Liver (tissue), 9 donors: Measurements from ENCODE around the gene TUBA4B. TPM values are rescaled to one million over a fixed set of nuclear protein-coding genes. Genes with fewer than 3 reads are reported as not detected.

Experiments
- DNase-seq: peaks from one replicate; pipeline ENCODE4 v3.0.0-alpha.2; 2017; ENCODE audit warnings: low spot score
- H3K27ac ChIP-seq, 2 donors: one replicate each; pipeline ENCODE4 v1.7.0; 2013; ENCODE audit warnings: inconsistent platforms in 2 of 2, low read length in 2 of 2, control low read depth in 1 of 2, low read depth in 1 of 2, mild to moderate bottlenecking in 1 of 2
- H3K27me3 ChIP-seq, 4 donors: one replicate each; pipeline versions ENCODE4 v1.6.1 to v1.7.0; 2013; ENCODE audit warnings: low read length in 3 of 4, inconsistent platforms in 1 of 4, mild to moderate bottlenecking in 1 of 4, moderate library complexity in 1 of 4; ENCODE audit not compliant: control insufficient read depth in 4 of 4, insufficient read depth in 4 of 4
- H3K36me3 ChIP-seq, 4 donors: one replicate each; pipeline versions ENCODE4 v1.6.1 to v1.7.0; 2013; ENCODE audit warnings: low read length in 3 of 4, mild to moderate bottlenecking in 3 of 4, low read depth in 1 of 4, moderate library complexity in 1 of 4; ENCODE audit not compliant: control insufficient read depth in 4 of 4, insufficient read depth in 3 of 4
- H3K4me1 ChIP-seq, 4 donors: one replicate each; pipeline versions ENCODE4 v1.6.1 to v1.7.0; 2013; ENCODE audit warnings: low read length in 3 of 4, mild to moderate bottlenecking in 3 of 4, moderate library complexity in 1 of 4; ENCODE audit not compliant: control insufficient read depth in 4 of 4, insufficient read depth in 4 of 4
- H3K4me3 ChIP-seq, 3 donors: one replicate each; pipeline versions ENCODE4 v1.6.1 to v1.7.0; 2013; ENCODE audit warnings: low read length in 3 of 3, control low read depth in 1 of 3, low read depth in 1 of 3, mild to moderate bottlenecking in 1 of 3
- H3K9ac ChIP-seq, 2 donors: one replicate each; pipeline ENCODE4 v1.7.0; 2013; ENCODE audit warnings: low read length in 2 of 2, mild to moderate bottlenecking in 2 of 2, moderate library complexity in 2 of 2, control low read depth in 1 of 2, low read depth in 1 of 2
- H3K9me3 ChIP-seq, 4 donors: one replicate each; pipeline versions ENCODE4 v1.6.1 to v1.7.0; 2013; ENCODE audit warnings: low read length in 3 of 4; ENCODE audit not compliant: control insufficient read depth in 4 of 4
- ATF3 ChIP-seq: IDR thresholded peaks from 2 replicates; pipeline ENCODE4 v1.6.1; 2016; ENCODE audit warnings: antibody characterized with exemption
- EGR1 ChIP-seq, 2 donors: IDR thresholded peaks; 2 replicates each; pipeline ENCODE4 v1.6.1; 2016 to 2018; ENCODE audit warnings: antibody characterized with exemption in 2 of 2, low read depth in 2 of 2
- FOXA1 ChIP-seq: IDR thresholded peaks from 2 replicates; pipeline ENCODE4 v1.6.1; 2016; ENCODE audit warnings: antibody characterized with exemption
- FOXA2 ChIP-seq: IDR thresholded peaks from 2 replicates; pipeline ENCODE4 v1.6.1; 2016; ENCODE audit warnings: antibody characterized with exemption
- GABPA ChIP-seq, 2 donors: IDR thresholded peaks in 1 of 2; conservative IDR thresholded peaks in 1 of 2; 2 replicates each; pipeline ENCODE4 v1.6.1; 2016; ENCODE audit warnings: antibody characterized with exemption in 2 of 2, mild to moderate bottlenecking in 1 of 2, moderate library complexity in 1 of 2
- HNF4A ChIP-seq, 2 donors: conservative IDR thresholded peaks; 2 replicates each; pipeline ENCODE4 v1.6.1; 2016; ENCODE audit warnings: antibody characterized with exemption in 2 of 2, mild to moderate bottlenecking in 2 of 2
- HNF4G ChIP-seq: IDR thresholded peaks from 2 replicates; pipeline ENCODE4 v1.6.1; 2016; ENCODE audit warnings: antibody characterized with exemption
- JUND ChIP-seq, 2 donors: IDR thresholded peaks; 2 replicates each; pipeline ENCODE4 v1.6.1; 2016; ENCODE audit warnings: antibody characterized with exemption in 2 of 2
- MAX ChIP-seq: IDR thresholded peaks from 2 replicates; pipeline ENCODE4 v1.6.1; 2016; ENCODE audit warnings: antibody characterized with exemption
- NR2F2 ChIP-seq: IDR thresholded peaks from 2 replicates; pipeline ENCODE4 v1.6.1; 2016; ENCODE audit warnings: antibody characterized with exemption
- RAD21 ChIP-seq, 2 donors: IDR thresholded peaks; 2 replicates each; pipeline ENCODE4 v1.6.1; 2016; ENCODE audit warnings: antibody characterized with exemption in 2 of 2, mild to moderate bottlenecking in 2 of 2
- RXRA ChIP-seq, 2 donors: IDR thresholded peaks; 2 replicates each; pipeline ENCODE4 v1.6.1; 2017 to 2018; ENCODE audit warnings: antibody characterized with exemption in 2 of 2, mild to moderate bottlenecking in 1 of 2
- SP1 ChIP-seq: IDR thresholded peaks from 2 replicates; pipeline ENCODE4 v1.6.1; 2018; ENCODE audit warnings: antibody characterized with exemption, mild to moderate bottlenecking
- TAF1 ChIP-seq: conservative IDR thresholded peaks from 2 replicates; pipeline ENCODE4 v1.6.1; 2016; ENCODE audit warnings: antibody characterized with exemption, mild to moderate bottlenecking
- YY1 ChIP-seq: IDR thresholded peaks from 2 replicates; pipeline ENCODE4 v1.6.1; 2016; ENCODE audit warnings: antibody characterized with exemption, mild to moderate bottlenecking
- ZBTB33 ChIP-seq: IDR thresholded peaks from 2 replicates; pipeline ENCODE4 v1.6.1; 2016; ENCODE audit warnings: antibody characterized with exemption
- WGBS: extraction: QIAGEN DNeasy Blood & Tissue Kit; methylation state at CpG from one replicate; pipeline ENCODE4 v1.1.7; 2013; 5-methylcytosine and 5-hydroxymethylcytosine counted together
- polyA plus RNA-seq, 2 donors: library from polyadenylated mRNA; stranded (reverse) in 1 of 2; unstranded in 1 of 2; fragments of 200-250 nt in 1 of 2; fragments of >200 nt in 1 of 2; fragmentation: Nextera tagmentation in 1 of 2; extraction: Ambion mirVana in 1 of 2; gene quantifications; one replicate each; pipeline versions ENCODE4 v1.2.1 to v1.2.3, GENCODE V29; 2013 to 2015
- total RNA-seq, 2 donors: library from RNA; depleted of rRNA; stranded (reverse); fragments of >200 nt; gene quantifications; one replicate each; pipeline ENCODE4 v1.2.3, GENCODE V29; 2014
- TF ChIP-seq, protein P1 (sequence below): fragments of 150-350 bp; IDR thresholded peaks from 2 replicates; pipeline ENCODE4 v1.5.1; 2017; ENCODE audit warnings: improper control_type of control experiment, low read depth, low read length; ENCODE audit not compliant: missing input control
- TF ChIP-seq, protein P2 (sequence below): IDR thresholded peaks from 2 replicates; pipeline ENCODE4 v1.6.1; 2016; ENCODE audit warnings: antibody characterized with exemption, mild to moderate bottlenecking
- donor health status: healthy.
- donor health status: healthy.
- donor health status: healthy.
- donor health status: healthy.
- donor health status: healthy.

The TUBA4B gene
- total and polyA plus RNA-seq, 4 donors, result 0.08 to 0.20 (median 0.19) TPM; not detected in 1

GRCh38 chr2:219229305-219230058 lies 23.6 kb upstream of the TUBA4B start, which contains the start of the genes ANKZF1 and ATG9A:
ANKZF1 (plus strand) TSS chr2:219229806; CDS start chr2:219230258, 452 bp downstream.
ATG9A (minus strand) TSS chr2:219229636; CDS start chr2:219228024, 1,612 bp downstream.
- TF ChIP-seq JUND (IDR thresholded peaks at IDR 0.05) (peak in 1 of 2 donors; percentile 69), EGR1 (IDR thresholded peaks at IDR 0.05; ENCODE audit: low read depth in 2 of 2) (peak; percentile 59 to 74), FOXA1 (no peak), ZBTB33 (peak; percentile 98), MAX (no peak), FOXA2 (no peak), SP1 (peak; percentile 95), NR2F2 (no peak), ATF3 (peak; percentile 43), YY1 (peak; percentile 88), HNF4G (no peak), HNF4A (conservative IDR thresholded peaks at IDR 0.05) (peak; percentile 52 to 62), GABPA (IDR thresholded peaks at IDR 0.05 in 1 of 2, conservative IDR thresholded peaks at IDR 0.05 in 1 of 2) (peak in 1 of 2 donors; percentile 78), TAF1 (peak; percentile 73), RAD21 (IDR thresholded peaks at IDR 0.05) (peak; percentile 38 to 54), RXRA (IDR thresholded peaks at IDR 0.05) (peak; percentile 57 to 61)
- TF ChIP-seq, protein P1, sequence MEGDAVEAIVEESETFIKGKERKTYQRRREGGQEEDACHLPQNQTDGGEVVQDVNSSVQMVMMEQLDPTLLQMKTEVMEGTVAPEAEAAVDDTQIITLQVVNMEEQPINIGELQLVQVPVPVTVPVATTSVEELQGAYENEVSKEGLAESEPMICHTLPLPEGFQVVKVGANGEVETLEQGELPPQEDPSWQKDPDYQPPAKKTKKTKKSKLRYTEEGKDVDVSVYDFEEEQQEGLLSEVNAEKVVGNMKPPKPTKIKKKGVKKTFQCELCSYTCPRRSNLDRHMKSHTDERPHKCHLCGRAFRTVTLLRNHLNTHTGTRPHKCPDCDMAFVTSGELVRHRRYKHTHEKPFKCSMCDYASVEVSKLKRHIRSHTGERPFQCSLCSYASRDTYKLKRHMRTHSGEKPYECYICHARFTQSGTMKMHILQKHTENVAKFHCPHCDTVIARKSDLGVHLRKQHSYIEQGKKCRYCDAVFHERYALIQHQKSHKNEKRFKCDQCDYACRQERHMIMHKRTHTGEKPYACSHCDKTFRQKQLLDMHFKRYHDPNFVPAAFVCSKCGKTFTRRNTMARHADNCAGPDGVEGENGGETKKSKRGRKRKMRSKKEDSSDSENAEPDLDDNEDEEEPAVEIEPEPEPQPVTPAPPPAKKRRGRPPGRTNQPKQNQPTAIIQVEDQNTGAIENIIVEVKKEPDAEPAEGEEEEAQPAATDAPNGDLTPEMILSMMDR, result no peak
- TF ChIP-seq, protein P2, sequence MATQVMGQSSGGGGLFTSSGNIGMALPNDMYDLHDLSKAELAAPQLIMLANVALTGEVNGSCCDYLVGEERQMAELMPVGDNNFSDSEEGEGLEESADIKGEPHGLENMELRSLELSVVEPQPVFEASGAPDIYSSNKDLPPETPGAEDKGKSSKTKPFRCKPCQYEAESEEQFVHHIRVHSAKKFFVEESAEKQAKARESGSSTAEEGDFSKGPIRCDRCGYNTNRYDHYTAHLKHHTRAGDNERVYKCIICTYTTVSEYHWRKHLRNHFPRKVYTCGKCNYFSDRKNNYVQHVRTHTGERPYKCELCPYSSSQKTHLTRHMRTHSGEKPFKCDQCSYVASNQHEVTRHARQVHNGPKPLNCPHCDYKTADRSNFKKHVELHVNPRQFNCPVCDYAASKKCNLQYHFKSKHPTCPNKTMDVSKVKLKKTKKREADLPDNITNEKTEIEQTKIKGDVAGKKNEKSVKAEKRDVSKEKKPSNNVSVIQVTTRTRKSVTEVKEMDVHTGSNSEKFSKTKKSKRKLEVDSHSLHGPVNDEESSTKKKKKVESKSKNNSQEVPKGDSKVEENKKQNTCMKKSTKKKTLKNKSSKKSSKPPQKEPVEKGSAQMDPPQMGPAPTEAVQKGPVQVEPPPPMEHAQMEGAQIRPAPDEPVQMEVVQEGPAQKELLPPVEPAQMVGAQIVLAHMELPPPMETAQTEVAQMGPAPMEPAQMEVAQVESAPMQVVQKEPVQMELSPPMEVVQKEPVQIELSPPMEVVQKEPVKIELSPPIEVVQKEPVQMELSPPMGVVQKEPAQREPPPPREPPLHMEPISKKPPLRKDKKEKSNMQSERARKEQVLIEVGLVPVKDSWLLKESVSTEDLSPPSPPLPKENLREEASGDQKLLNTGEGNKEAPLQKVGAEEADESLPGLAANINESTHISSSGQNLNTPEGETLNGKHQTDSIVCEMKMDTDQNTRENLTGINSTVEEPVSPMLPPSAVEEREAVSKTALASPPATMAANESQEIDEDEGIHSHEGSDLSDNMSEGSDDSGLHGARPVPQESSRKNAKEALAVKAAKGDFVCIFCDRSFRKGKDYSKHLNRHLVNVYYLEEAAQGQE, result no peak
- Histone ChIP-seq H3K27me3 (no peaks in the 10 kb centered on the region), H3K27ac (peak within 1 kb of the TSS; percentile 90 to 97), H3K9ac (peak within 1 kb of the TSS; percentile 85 to 94), H3K4me3 (peak within 1 kb of the TSS; percentile 87 to 97 (median 89)), H3K4me1 (peaks cover 7 to 22% (median 18%) of the 10 kb centered on the region in 4 donors), H3K36me3 (peaks cover 2 to 41% (median 36%) of the 10 kb centered on the region in 4 donors), H3K9me3 (no peaks in the 10 kb centered on the region)
- peak; percentile 98 for DNase-seq
- under 1% methylated on average over 80 of the region's 80 CpGs for WGBS
